ENCODE measurements around the gene SEC23A. TPM values are rescaled to one million over a fixed set of nuclear protein-coding genes. Genes with fewer than 3 reads are reported as not detected.

SEC23A gene
- total RNA-seq, 1 donor from 2014 or later, result 126 TPM

GRCh38 chr14:38994731-38995130, 108.3 kb downstream of the SEC23A start:
- no peak overlapping the region for H3K4me3 ChIP-seq (ENCODE audit: low read length in 3 of 3)
- H3K9ac ChIP-seq (ENCODE audit: low read depth in 1 of 3, low read length in 3 of 3), result no peak overlapping the region
- no peaks in the 10 kb centered on the region for H3K9me3 ChIP-seq (ENCODE audit: control insufficient read depth in 3 of 3, low read length in 3 of 3)
- no peak overlapping the region for H3K27ac ChIP-seq (ENCODE audit: low read depth, low read length)
- peaks cover 0 to 4% (median 0%) of the 10 kb centered on the region in 3 donors for H3K4me1 ChIP-seq (ENCODE audit: control insufficient read depth in 3 of 3, insufficient read depth in 3 of 3, low read length in 3 of 3)
- H3K36me3 ChIP-seq (ENCODE audit: control insufficient read depth in 3 of 3, insufficient read depth in 3 of 3, low read length in 3 of 3), result no peaks in the 10 kb centered on the region
- no peaks in the 10 kb centered on the region for H3K27me3 ChIP-seq (ENCODE audit: control insufficient read depth in 3 of 3, insufficient read depth in 3 of 3, low read length in 3 of 3)

GRCh38 chr14:38993981-38994380, 109.1 kb downstream of the SEC23A start:
- no peaks in the 10 kb centered on the region for H3K36me3 ChIP-seq (ENCODE audit: control insufficient read depth in 3 of 3, insufficient read depth in 3 of 3, low read length in 3 of 3)
- H3K9me3 ChIP-seq (ENCODE audit: control insufficient read depth in 3 of 3, low read length in 3 of 3), result no peaks in the 10 kb centered on the region
- no peak overlapping the region for H3K9ac ChIP-seq (ENCODE audit: low read depth in 1 of 3, low read length in 3 of 3)
- no peak overlapping the region for H3K4me3 ChIP-seq (ENCODE audit: low read length in 3 of 3)
- no peaks in the 10 kb centered on the region for H3K27me3 ChIP-seq (ENCODE audit: control insufficient read depth in 3 of 3, insufficient read depth in 3 of 3, low read length in 3 of 3)
- no peak overlapping the region for H3K27ac ChIP-seq (ENCODE audit: low read depth, low read length)
- peaks cover 0 to 4% (median 0%) of the 10 kb centered on the region in 3 donors for H3K4me1 ChIP-seq (ENCODE audit: control insufficient read depth in 3 of 3, insufficient read depth in 3 of 3, low read length in 3 of 3)

- no peaks in the 10 kb centered on the region for H3K9me3 ChIP-seq (ENCODE audit: control insufficient read depth in 3 of 3, low read length in 3 of 3)
- H3K9ac ChIP-seq (ENCODE audit: low read depth in 1 of 3, low read length in 3 of 3), result no peak overlapping the region
- no peak overlapping the region for H3K27ac ChIP-seq (ENCODE audit: low read depth, low read length)
- H3K36me3 ChIP-seq (ENCODE audit: control insufficient read depth in 3 of 3, insufficient read depth in 3 of 3, low read length in 3 of 3), result no peaks in the 10 kb centered on the region
- no peak overlapping the region for H3K4me3 ChIP-seq (ENCODE audit: low read length in 3 of 3)
- no peaks in the 10 kb centered on the region for H3K27me3 ChIP-seq (ENCODE audit: control insufficient read depth in 3 of 3, insufficient read depth in 3 of 3, low read length in 3 of 3)
- H3K4me1 ChIP-seq (ENCODE audit: control insufficient read depth in 3 of 3, insufficient read depth in 3 of 3, low read length in 3 of 3), result peaks cover 0 to 4% (median 0%) of the 10 kb centered on the region in 3 donors
Observed at GRCh38 chr14:38992067-38992844, 110.8 kb downstream of the SEC23A start.

GRCh38 chr14:38991299-38991698, 111.7 kb downstream of the SEC23A start:
- no peak overlapping the region for H3K27ac ChIP-seq (ENCODE audit: low read depth, low read length)
- H3K4me3 ChIP-seq (ENCODE audit: low read length in 3 of 3), result no peak overlapping the region
- H3K9me3 ChIP-seq (ENCODE audit: control insufficient read depth in 3 of 3, low read length in 3 of 3), result no peaks in the 10 kb centered on the region
- H3K4me1 ChIP-seq (ENCODE audit: control insufficient read depth in 3 of 3, insufficient read depth in 3 of 3, low read length in 3 of 3), result peaks cover 0 to 4% (median 0%) of the 10 kb centered on the region in 3 donors
- H3K9ac ChIP-seq (ENCODE audit: low read depth in 1 of 3, low read length in 3 of 3), result no peak overlapping the region
- no peaks in the 10 kb centered on the region for H3K27me3 ChIP-seq (ENCODE audit: control insufficient read depth in 3 of 3, insufficient read depth in 3 of 3, low read length in 3 of 3)
- H3K36me3 ChIP-seq (ENCODE audit: control insufficient read depth in 3 of 3, insufficient read depth in 3 of 3, low read length in 3 of 3), result no peaks in the 10 kb centered on the region

- no peaks in the 10 kb centered on the region for H3K27me3 ChIP-seq (ENCODE audit: control insufficient read depth in 3 of 3, insufficient read depth in 3 of 3, low read length in 3 of 3)
- no peaks in the 10 kb centered on the region for H3K4me1 ChIP-seq (ENCODE audit: control insufficient read depth in 3 of 3, insufficient read depth in 3 of 3, low read length in 3 of 3)
- H3K4me3 ChIP-seq (ENCODE audit: low read length in 3 of 3), result no peak overlapping the region
- no peak overlapping the region for H3K27ac ChIP-seq (ENCODE audit: low read depth, low read length)
- H3K9me3 ChIP-seq (ENCODE audit: control insufficient read depth in 3 of 3, low read length in 3 of 3), result no peaks in the 10 kb centered on the region
- no peaks in the 10 kb centered on the region for H3K36me3 ChIP-seq (ENCODE audit: control insufficient read depth in 3 of 3, insufficient read depth in 3 of 3, low read length in 3 of 3)
- H3K9ac ChIP-seq (ENCODE audit: low read depth in 1 of 3, low read length in 3 of 3), result no peak overlapping the region
Observed at GRCh38 chr14:38989922-38990546, 113.0 kb downstream of the SEC23A start.

GRCh38 chr14:38987781-38988180, 115.3 kb downstream of the SEC23A start:
- H3K9ac ChIP-seq (ENCODE audit: low read depth in 1 of 3, low read length in 3 of 3), result no peak overlapping the region
- H3K9me3 ChIP-seq (ENCODE audit: control insufficient read depth in 3 of 3, low read length in 3 of 3), result no peaks in the 10 kb centered on the region
- no peak overlapping the region for H3K27ac ChIP-seq (ENCODE audit: low read depth, low read length)
- H3K4me1 ChIP-seq (ENCODE audit: control insufficient read depth in 3 of 3, insufficient read depth in 3 of 3, low read length in 3 of 3), result no peaks in the 10 kb centered on the region
- no peak overlapping the region for H3K4me3 ChIP-seq (ENCODE audit: low read length in 3 of 3)
- H3K36me3 ChIP-seq (ENCODE audit: control insufficient read depth in 3 of 3, insufficient read depth in 3 of 3, low read length in 3 of 3), result no peaks in the 10 kb centered on the region
- H3K27me3 ChIP-seq (ENCODE audit: control insufficient read depth in 3 of 3, insufficient read depth in 3 of 3, low read length in 3 of 3), result no peaks in the 10 kb centered on the region

- Histone ChIP-seq H3K9me3 (ENCODE audit: control insufficient read depth in 3 of 3, low read length in 3 of 3) (no peaks in the 10 kb centered on the region), H3K4me3 (ENCODE audit: low read length in 3 of 3) (no peak overlapping the region), H3K27me3 (ENCODE audit: control insufficient read depth in 3 of 3, insufficient read depth in 3 of 3, low read length in 3 of 3) (no peaks in the 10 kb centered on the region), H3K9ac (ENCODE audit: low read depth in 1 of 3, low read length in 3 of 3) (no peak overlapping the region), H3K4me1 (ENCODE audit: control insufficient read depth in 3 of 3, insufficient read depth in 3 of 3, low read length in 3 of 3) (no peaks in the 10 kb centered on the region), H3K27ac (ENCODE audit: low read depth, low read length) (no peak overlapping the region), H3K36me3 (ENCODE audit: control insufficient read depth in 3 of 3, insufficient read depth in 3 of 3, low read length in 3 of 3) (no peaks in the 10 kb centered on the region)
Observed at GRCh38 chr14:38982837-38983236, 120.2 kb downstream of the SEC23A start.

- Histone ChIP-seq H3K4me3 (ENCODE audit: low read length in 3 of 3) (no peak overlapping the region), H3K9me3 (ENCODE audit: control insufficient read depth in 3 of 3, low read length in 3 of 3) (no peaks in the 10 kb centered on the region), H3K9ac (ENCODE audit: low read depth in 1 of 3, low read length in 3 of 3) (no peak overlapping the region), H3K36me3 (ENCODE audit: control insufficient read depth in 3 of 3, insufficient read depth in 3 of 3, low read length in 3 of 3) (no peaks in the 10 kb centered on the region), H3K27ac (ENCODE audit: low read depth, low read length) (no peak overlapping the region), H3K4me1 (ENCODE audit: control insufficient read depth in 3 of 3, insufficient read depth in 3 of 3, low read length in 3 of 3) (no peaks in the 10 kb centered on the region), H3K27me3 (ENCODE audit: control insufficient read depth in 3 of 3, insufficient read depth in 3 of 3, low read length in 3 of 3) (no peaks in the 10 kb centered on the region)
Observed at GRCh38 chr14:38982278-38982677, 120.8 kb downstream of the SEC23A start.
